SH-SY5Y (cell line): Measurements from ENCODE around the gene FHL3.

Experiments
- GATA2 ChIP-seq: IDR thresholded peaks from 2 replicates; pipeline ENCODE4 v1.6.1; 2011; ENCODE audit warnings: mild to moderate bottlenecking, low read depth, low read length
- GATA3 ChIP-seq: IDR thresholded peaks from 2 replicates; pipeline ENCODE4 v1.6.1; 2011; ENCODE audit warnings: low read depth, mild to moderate bottlenecking, low read length, moderate library complexity

- no peak for TF ChIP-seq GATA2
- no peak for TF ChIP-seq GATA3
These were observed 4.5 kb upstream of the FHL3 start for GRCh38 chr1:38009841-38010180.
